ENCODE data around the gene TRIP10. TPM values are rescaled to one million over a fixed set of nuclear protein-coding genes. Genes with fewer than 3 reads are reported as not detected.

Gene TRIP10
- total and polyA plus RNA-seq, 2 of the 13 experiments (the other 11 are each of a cell fraction or from before 2014, with no cell fraction given), result 32.5 to 33.2 TPM

- TF ChIP-seq, protein P1, sequence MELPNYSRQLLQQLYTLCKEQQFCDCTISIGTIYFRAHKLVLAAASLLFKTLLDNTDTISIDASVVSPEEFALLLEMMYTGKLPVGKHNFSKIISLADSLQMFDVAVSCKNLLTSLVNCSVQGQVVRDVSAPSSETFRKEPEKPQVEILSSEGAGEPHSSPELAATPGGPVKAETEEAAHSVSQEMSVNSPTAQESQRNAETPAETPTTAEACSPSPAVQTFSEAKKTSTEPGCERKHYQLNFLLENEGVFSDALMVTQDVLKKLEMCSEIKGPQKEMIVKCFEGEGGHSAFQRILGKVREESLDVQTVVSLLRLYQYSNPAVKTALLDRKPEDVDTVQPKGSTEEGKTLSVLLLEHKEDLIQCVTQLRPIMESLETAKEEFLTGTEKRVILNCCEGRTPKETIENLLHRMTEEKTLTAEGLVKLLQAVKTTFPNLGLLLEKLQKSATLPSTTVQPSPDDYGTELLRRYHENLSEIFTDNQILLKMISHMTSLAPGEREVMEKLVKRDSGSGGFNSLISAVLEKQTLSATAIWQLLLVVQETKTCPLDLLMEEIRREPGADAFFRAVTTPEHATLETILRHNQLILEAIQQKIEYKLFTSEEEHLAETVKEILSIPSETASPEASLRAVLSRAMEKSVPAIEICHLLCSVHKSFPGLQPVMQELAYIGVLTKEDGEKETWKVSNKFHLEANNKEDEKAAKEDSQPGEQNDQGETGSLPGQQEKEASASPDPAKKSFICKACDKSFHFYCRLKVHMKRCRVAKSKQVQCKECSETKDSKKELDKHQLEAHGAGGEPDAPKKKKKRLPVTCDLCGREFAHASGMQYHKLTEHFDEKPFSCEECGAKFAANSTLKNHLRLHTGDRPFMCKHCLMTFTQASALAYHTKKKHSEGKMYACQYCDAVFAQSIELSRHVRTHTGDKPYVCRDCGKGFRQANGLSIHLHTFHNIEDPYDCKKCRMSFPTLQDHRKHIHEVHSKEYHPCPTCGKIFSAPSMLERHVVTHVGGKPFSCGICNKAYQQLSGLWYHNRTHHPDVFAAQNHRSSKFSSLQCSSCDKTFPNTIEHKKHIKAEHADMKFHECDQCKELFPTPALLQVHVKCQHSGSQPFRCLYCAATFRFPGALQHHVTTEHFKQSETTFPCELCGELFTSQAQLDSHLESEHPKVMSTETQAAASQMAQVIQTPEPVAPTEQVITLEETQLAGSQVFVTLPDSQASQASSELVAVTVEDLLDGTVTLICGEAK (IDR thresholded peaks at IDR 0.05), result no peak; the same call in 1 of the 2 replicates
- TF ChIP-seq, protein P1 (CRISPR knock-in tag; IDR thresholded peaks at IDR 0.05), result no peak; the same call in 1 of the 2 replicates
- TF ChIP-seq STAG1 (CRISPR knock-in tag; IDR thresholded peaks at IDR 0.05) (peak; percentile 83), TEAD3 (CRISPR knock-in tag; optimal IDR thresholded peaks at IDR 0.05; ENCODE audit: borderline replicate concordance) (peak; percentile 71), RFXANK (CRISPR knock-in tag; IDR thresholded peaks at IDR 0.05) (no peak), MXD1 (CRISPR knock-in tag; IDR thresholded peaks at IDR 0.05) (no peak), ZNF354B (CRISPR knock-in tag; IDR thresholded peaks at IDR 0.05) (no peak), ZNF644 (CRISPR knock-in tag; IDR thresholded peaks at IDR 0.05; ENCODE audit: low read depth) (no peak), JUND (CRISPR knock-in tag; IDR thresholded peaks at IDR 0.05) (no peak), GTF2F1 (IDR thresholded peaks at IDR 0.05; ENCODE audit: low read length) (no peak), ZNF207 (IDR thresholded peaks at IDR 0.05; ENCODE audit: borderline replicate concordance) (no peak), NBN (conservative IDR thresholded peaks at IDR 0.05) (no peak), ZBTB8A (CRISPR knock-in tag; IDR thresholded peaks at IDR 0.05; ENCODE audit: borderline replicate concordance, low read depth) (no peak), NPAS2 (CRISPR knock-in tag; IDR thresholded peaks at IDR 0.05; ENCODE audit: borderline replicate concordance) (no peak), ZNF230 (CRISPR knock-in tag; IDR thresholded peaks at IDR 0.05) (no peak)
- TF ChIP-seq, protein P2, sequence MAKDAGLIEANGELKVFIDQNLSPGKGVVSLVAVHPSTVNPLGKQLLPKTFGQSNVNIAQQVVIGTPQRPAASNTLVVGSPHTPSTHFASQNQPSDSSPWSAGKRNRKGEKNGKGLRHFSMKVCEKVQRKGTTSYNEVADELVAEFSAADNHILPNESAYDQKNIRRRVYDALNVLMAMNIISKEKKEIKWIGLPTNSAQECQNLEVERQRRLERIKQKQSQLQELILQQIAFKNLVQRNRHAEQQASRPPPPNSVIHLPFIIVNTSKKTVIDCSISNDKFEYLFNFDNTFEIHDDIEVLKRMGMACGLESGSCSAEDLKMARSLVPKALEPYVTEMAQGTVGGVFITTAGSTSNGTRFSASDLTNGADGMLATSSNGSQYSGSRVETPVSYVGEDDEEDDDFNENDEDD (CRISPR knock-in tag; IDR thresholded peaks at IDR 0.05; ENCODE audit: borderline replicate concordance), result no peak
- TF ChIP-seq, protein P3, sequence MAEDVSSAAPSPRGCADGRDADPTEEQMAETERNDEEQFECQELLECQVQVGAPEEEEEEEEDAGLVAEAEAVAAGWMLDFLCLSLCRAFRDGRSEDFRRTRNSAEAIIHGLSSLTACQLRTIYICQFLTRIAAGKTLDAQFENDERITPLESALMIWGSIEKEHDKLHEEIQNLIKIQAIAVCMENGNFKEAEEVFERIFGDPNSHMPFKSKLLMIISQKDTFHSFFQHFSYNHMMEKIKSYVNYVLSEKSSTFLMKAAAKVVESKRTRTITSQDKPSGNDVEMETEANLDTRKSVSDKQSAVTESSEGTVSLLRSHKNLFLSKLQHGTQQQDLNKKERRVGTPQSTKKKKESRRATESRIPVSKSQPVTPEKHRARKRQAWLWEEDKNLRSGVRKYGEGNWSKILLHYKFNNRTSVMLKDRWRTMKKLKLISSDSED (CRISPR knock-in tag; IDR thresholded peaks at IDR 0.05), result no peak
- TF ChIP-seq, protein P4, sequence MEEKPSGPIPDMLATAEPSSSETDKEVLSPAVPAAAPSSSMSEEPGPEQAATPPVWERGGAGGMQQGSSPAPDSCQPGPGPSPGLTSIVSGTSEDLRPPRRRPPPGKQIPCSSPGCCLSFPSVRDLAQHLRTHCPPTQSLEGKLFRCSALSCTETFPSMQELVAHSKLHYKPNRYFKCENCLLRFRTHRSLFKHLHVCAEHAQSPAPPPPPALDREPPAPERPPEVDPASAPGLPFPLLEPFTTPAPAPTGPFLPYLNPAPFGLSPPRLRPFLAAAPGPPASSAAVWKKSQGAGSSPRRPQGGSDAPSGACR (CRISPR knock-in tag; IDR thresholded peaks at IDR 0.05), result peak; percentile 82
Measured at GRCh38 chr19:6737873-6738786, 1.4 kb upstream of the TRIP10 start (continued).

All from HepG2 (cell line).